Suprapubic skin (tissue), 4 donors: ENCODE data around the gene ATXN1.

Experiments used
- CTCF ChIP-seq, 2 donors: fragments of 200-600 bp in 1 of 2; fragments of 450-650 bp in 1 of 2; sonication (generic) in 1 of 2; IDR thresholded peaks; one replicate each; pipeline ENCODE4 v1.5.1; 2016 to 2019; ENCODE audit warnings: antibody characterized with exemption in 2 of 2, mild to moderate bottlenecking in 1 of 2, moderate library complexity in 1 of 2
- EP300 ChIP-seq: sonication (generic); formaldehyde crosslinking; IDR thresholded peaks from one replicate; pipeline ENCODE4 v1.6.1; 2017; ENCODE audit warnings: antibody characterized with exemption
- POLR2A ChIP-seq, 2 donors: fragments of 450-650 bp; IDR thresholded peaks; one replicate each; pipeline ENCODE4 v1.6.1; 2017; ENCODE audit warnings: antibody characterized with exemption in 2 of 2, mild to moderate bottlenecking in 2 of 2, moderate library complexity in 2 of 2
- POLR2AphosphoS5 ChIP-seq, 3 donors: sonication (generic); formaldehyde crosslinking; IDR thresholded peaks; one replicate each; pipeline ENCODE4 v1.6.1; 2017; ENCODE audit warnings: antibody characterized with exemption in 3 of 3

GRCh38 chr6:16369140-16369745, 392.0 kb downstream of the ATXN1 start:
- no peak for TF ChIP-seq POLR2A (IDR thresholded peaks at IDR 0.05)
- TF ChIP-seq CTCF (IDR thresholded peaks at IDR 0.05): no peak
- TF ChIP-seq POLR2AphosphoS5 (IDR thresholded peaks at IDR 0.05): no peak
- TF ChIP-seq EP300: no peak
